Stimulated activated effector memory CD8-positive, alpha-beta T cell treated with anti-CD3 and anti-CD28 coated beads, Interleukin-12 subunit alpha, Interleukin-12 subunit beta, amount 100 ng/mL, for 72 hours (primary cell): Measurements from ENCODE around the gene ELOVL6.
"Not testable (repeated sequence)": the region's sequence is repeated elsewhere in the genome, so short reads cannot be mapped to it uniquely, and the experiment has no call there.

Experiments
- ATAC-seq: fragments of 150-1000 bp; cut with Tn5 transposase; 2 replicates; pipeline ENCODE4 v1.10.0; 2021
- DNase-seq, 2 donors: peaks; one replicate each; pipeline ENCODE4 v3.0.0; 2021 to 2022; ENCODE audit warnings: low spot score in 2 of 2
- H3K27ac Mint-ChIP-seq: one replicate; pipeline ENCODE4 v1.8.0; 2022; ENCODE audit warnings: mild to moderate bottlenecking, mixed read lengths
- H3K36me3 Mint-ChIP-seq: one replicate; pipeline ENCODE4 v1.8.0; 2022; ENCODE audit warnings: mild to moderate bottlenecking, mixed read lengths
- H3K4me1 Mint-ChIP-seq: one replicate; pipeline ENCODE4 v1.8.0; 2022; ENCODE audit warnings: mixed read lengths
- H3K4me3 Mint-ChIP-seq: one replicate; pipeline ENCODE4 v1.8.0; 2022; ENCODE audit warnings: mild to moderate bottlenecking, mixed read lengths
- H3K9me3 Mint-ChIP-seq: one replicate; pipeline ENCODE4 v1.8.0; 2022; ENCODE audit warnings: mixed read lengths

ELOVL6 gene

DNA sequence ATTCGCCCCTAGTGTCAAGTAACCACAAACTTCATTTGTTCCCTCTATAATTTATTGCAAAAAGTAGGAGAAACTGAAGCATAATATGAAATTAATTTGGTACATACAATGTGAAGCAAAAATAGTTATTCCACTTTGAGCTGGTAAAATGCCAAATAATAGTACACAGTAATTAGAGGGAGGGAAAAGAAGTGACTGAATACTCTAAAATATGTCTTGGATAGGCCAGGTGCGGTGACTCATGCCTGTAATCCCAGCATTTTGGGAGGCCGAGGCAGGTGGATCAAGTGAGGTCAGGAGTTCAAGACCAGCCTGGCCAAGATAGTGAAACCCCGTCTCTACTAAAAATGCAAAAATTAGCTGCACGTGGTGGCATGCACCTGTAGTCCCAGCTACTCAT, 41.2 kb downstream of the ELOVL6 start:
- not testable (repeated sequence) for H3K9me3 Mint-ChIP-seq, H3K4me3 Mint-ChIP-seq, H3K27ac Mint-ChIP-seq, DNase-seq, ATAC-seq, H3K4me1 Mint-ChIP-seq
- peaks cover 12% of the 10 kb centered on the region for H3K36me3 Mint-ChIP-seq

DNA sequence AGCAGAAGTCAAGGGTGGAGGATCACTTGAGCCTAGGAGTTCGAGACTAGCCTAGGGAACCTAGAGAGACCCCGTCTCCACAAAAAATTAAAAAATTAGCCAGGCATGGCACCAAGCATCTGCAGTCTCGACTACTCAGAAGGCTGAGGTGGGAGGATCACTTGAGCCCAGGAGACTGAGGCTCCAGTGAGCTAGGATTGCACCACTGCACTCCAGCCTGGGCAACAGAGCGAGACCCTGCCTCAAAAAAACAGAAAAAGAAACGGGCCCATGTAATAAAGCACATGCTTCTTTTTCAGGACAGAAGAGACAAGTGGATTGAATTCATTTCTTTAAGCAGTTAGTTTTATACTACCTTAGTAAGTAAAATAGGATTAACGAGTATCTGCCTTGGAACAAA, 42.0 kb downstream of the ELOVL6 start:
- no peak for ATAC-seq
- H3K36me3 Mint-ChIP-seq = peaks cover 12% of the 10 kb centered on the region
- H3K4me3 Mint-ChIP-seq = no peak overlapping the region
- DNase-seq = no peak
- no peak overlapping the region for H3K27ac Mint-ChIP-seq
- H3K4me1 Mint-ChIP-seq = peaks cover 5% of the 10 kb centered on the region
- H3K9me3 Mint-ChIP-seq = no peaks in the 10 kb centered on the region

GRCh38 chr4:110155654-110156053, 42.8 kb downstream of the ELOVL6 start:
- no peak overlapping the region for H3K27ac Mint-ChIP-seq

DNA sequence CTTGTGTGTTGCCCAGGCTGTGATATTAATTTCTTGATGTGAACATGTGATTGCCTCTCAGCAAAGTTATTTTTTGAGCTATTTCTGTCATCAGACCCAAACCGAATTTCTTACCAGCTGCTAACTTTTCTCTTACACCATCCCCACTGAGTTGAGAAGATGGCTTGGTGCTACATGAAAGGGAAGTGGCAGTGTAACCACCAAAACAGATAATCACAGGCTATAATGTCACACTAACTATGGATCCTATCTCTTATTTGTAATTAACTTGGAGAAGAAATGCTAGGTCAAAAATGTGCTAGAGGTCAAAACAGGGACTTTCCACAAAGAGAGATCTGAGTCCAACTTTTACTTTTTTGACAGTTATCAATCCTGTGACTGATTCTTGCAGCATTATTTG, 43.8 kb downstream of the ELOVL6 start:
- H3K4me1 Mint-ChIP-seq = peaks cover 5% of the 10 kb centered on the region
- DNase-seq (no peak), ATAC-seq (no peak)
- no peaks in the 10 kb centered on the region for H3K9me3 Mint-ChIP-seq
- H3K4me3 Mint-ChIP-seq = no peak overlapping the region
- no peak overlapping the region for H3K27ac Mint-ChIP-seq
- peaks cover 11% of the 10 kb centered on the region for H3K36me3 Mint-ChIP-seq

More at GRCh38 chr4:110155654-110156053, 42.8 kb downstream of the ELOVL6 start:
- no peaks in the 10 kb centered on the region for H3K9me3 Mint-ChIP-seq
- ATAC-seq = no peak
- DNase-seq = no peak
- H3K4me1 Mint-ChIP-seq = peaks cover 5% of the 10 kb centered on the region
- peaks cover 12% of the 10 kb centered on the region for H3K36me3 Mint-ChIP-seq
- no peak overlapping the region for H3K4me3 Mint-ChIP-seq

DNA sequence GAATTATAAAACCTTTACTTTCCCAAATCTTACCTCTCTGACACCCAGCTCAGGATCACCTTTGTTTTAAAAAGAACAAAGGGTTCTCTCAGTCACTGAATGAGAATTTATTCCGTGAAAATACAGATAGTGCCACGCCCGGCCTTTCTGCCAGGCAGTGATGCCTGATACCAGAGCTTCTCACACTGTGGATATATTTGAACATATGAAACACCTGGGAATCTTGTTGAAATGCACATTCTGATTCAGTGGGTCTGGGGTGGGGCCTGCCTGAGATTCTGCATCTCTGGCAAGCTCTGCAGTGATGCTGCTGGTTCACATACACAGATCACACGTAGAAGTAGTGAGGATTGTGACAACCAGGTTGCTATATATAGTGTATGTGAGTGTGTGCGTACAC, 46.0 kb downstream of the ELOVL6 start:
- Mint-ChIP-seq H3K9me3 (no peaks in the 10 kb centered on the region), H3K36me3 (peaks cover 7% of the 10 kb centered on the region), H3K4me1 (peaks cover 5% of the 10 kb centered on the region), H3K27ac (no peak overlapping the region), H3K4me3 (no peak overlapping the region)
- ATAC-seq (no peak), DNase-seq (no peak)

DNA sequence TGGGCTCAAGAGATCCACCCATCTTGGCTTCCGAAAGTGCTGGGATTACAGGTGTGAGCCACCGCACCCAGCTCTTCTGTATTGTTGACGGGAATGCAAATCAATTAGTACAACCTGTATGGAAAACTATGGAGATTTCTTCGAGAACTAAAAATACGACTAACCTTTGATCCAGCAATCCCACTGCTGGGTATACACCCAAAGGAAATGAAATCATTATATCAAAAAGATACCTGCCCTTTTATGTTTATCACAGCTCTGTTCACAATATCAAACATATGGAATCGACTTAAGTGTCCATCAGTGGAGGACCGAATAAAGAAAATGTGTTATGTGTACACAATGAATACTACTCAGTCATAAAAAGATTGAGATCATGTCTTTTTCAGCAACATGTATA, 49.3 kb downstream of the ELOVL6 start:
- DNase-seq = no peak
- no peak for ATAC-seq
- Mint-ChIP-seq H3K4me3 (no peak overlapping the region), H3K4me1 (no peaks in the 10 kb centered on the region), H3K27ac (no peak overlapping the region), H3K36me3 (peaks cover 7% of the 10 kb centered on the region), H3K9me3 (no peaks in the 10 kb centered on the region)

GRCh38 chr4:110142461-110142860, 56.0 kb downstream of the ELOVL6 start:
- Mint-ChIP-seq H3K9me3 (no peaks in the 10 kb centered on the region), H3K4me1 (no peaks in the 10 kb centered on the region), H3K36me3 (peaks cover 11% of the 10 kb centered on the region), H3K4me3 (no peak overlapping the region), H3K27ac (no peak overlapping the region)
- DNase-seq (no peak), ATAC-seq (no peak)

- H3K4me3 Mint-ChIP-seq = no peak overlapping the region
- ATAC-seq (no peak), DNase-seq (no peak)
- H3K9me3 Mint-ChIP-seq = no peaks in the 10 kb centered on the region
- no peaks in the 10 kb centered on the region for H3K4me1 Mint-ChIP-seq
- H3K27ac Mint-ChIP-seq = no peak overlapping the region
- H3K36me3 Mint-ChIP-seq = peaks cover 11% of the 10 kb centered on the region
Measured at GRCh38 chr4:110139815-110140214, 58.6 kb downstream of the ELOVL6 start.

GRCh38 chr4:110139111-110139510, 59.3 kb downstream of the ELOVL6 start:
- Mint-ChIP-seq H3K9me3 (no peaks in the 10 kb centered on the region), H3K4me1 (peaks cover 6% of the 10 kb centered on the region), H3K36me3 (peaks cover 11% of the 10 kb centered on the region), H3K27ac (no peak overlapping the region), H3K4me3 (no peak overlapping the region)
- no peak for DNase-seq
- ATAC-seq = no peak

DNA sequence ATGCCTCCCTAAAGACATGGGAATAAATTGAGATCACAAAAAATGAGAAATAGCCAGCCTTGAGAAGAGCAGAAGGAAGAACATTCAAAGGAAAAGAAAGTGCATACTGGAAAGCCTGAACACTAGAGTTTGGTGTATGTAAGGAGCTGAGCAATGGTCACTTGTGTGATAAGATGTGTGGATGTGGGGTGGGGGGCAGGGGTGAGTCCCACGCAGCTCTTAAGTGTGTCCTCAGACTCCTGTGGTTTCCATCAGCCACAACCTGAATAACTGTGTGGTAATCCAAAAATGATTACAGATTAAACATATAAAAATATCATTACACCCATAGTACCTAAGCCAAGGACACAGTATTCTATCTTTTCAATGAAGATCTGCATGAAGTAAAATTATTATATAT, 59.9 kb downstream of the ELOVL6 start:
- Mint-ChIP-seq H3K36me3 (peaks cover 11% of the 10 kb centered on the region), H3K27ac (no peak overlapping the region), H3K4me3 (no peak overlapping the region), H3K9me3 (no peaks in the 10 kb centered on the region), H3K4me1 (peaks cover 6% of the 10 kb centered on the region)
- ATAC-seq = no peak
- DNase-seq = no peak

DNA sequence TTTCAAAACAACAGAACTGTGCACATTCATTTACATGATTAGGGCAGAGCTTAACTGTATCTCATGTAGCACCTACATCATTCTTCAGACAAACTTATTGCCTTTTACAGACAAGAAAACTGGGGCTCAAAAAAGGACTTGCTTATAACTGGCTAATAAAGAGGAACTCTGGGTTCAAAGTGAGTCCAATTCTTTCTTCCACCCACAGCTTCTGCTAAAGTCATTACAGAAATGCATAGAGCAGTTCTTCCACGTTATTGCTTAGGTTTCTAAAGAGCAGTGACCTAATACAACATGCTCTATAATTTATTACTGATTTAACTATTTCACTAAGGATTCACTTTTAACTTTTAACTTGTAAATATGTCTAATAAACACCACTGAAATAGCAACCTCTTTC, 60.6 kb downstream of the ELOVL6 start:
- H3K27ac Mint-ChIP-seq = no peak overlapping the region
- DNase-seq = no peak

DNA sequence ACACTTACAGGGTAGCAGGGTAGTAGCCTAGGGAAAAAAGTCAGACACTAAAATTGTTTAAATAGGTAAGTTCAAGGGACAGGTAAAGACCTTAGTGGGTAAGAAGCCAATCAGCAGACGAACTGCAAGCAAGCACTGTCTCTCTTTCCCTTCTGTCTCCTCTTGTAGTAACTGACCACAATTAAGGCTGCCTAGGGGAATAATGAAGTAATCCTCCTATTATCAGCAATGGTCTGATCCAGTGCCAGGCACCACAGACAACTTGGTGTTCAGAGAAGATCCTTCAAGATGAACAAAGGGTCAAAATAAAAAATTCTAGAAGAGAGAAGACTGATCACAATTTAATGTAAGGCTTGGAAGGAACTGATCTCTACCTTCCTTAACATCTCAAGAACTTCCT, 62.9 kb downstream of the ELOVL6 start:
- ATAC-seq (no peak), DNase-seq (no peak)
- Mint-ChIP-seq H3K9me3 (no peaks in the 10 kb centered on the region), H3K4me1 (peaks cover 21% of the 10 kb centered on the region), H3K4me3 (no peak overlapping the region), H3K36me3 (no peaks in the 10 kb centered on the region), H3K27ac (no peak overlapping the region)

More for the DNA sequence above, 60.6 kb downstream of the ELOVL6 start:
- H3K36me3 Mint-ChIP-seq = peaks cover 9% of the 10 kb centered on the region
- ATAC-seq = no peak
- no peaks in the 10 kb centered on the region for H3K9me3 Mint-ChIP-seq
- H3K4me1 Mint-ChIP-seq = peaks cover 13% of the 10 kb centered on the region
- no peak overlapping the region for H3K4me3 Mint-ChIP-seq

DNA sequence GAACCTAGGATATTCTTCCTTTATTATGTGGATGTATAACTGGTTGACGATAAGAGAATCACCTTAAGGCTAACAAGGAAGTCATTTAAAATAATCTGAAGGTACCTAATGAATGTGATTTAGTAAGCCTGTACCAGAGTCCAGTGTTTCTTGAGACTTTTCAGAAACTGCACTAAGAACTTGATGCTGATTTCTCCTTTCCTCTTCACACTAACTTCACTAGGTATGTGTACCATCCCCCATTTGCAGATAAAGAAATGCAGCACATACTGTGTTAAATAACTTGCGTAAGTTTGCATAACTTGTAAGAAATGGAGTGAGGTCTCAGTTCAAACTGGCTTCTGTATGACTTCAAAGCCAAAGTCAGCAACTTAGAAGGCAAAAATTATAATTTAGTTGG, 63.3 kb downstream of the ELOVL6 start:
- DNase-seq (no peak), ATAC-seq (no peak)
- Mint-ChIP-seq H3K36me3 (no peaks in the 10 kb centered on the region), H3K27ac (no peak overlapping the region), H3K9me3 (no peaks in the 10 kb centered on the region), H3K4me3 (no peak overlapping the region), H3K4me1 (peaks cover 21% of the 10 kb centered on the region)

- Mint-ChIP-seq H3K4me3 (no peak overlapping the region), H3K9me3 (no peaks in the 10 kb centered on the region), H3K27ac (no peak overlapping the region), H3K36me3 (no peaks in the 10 kb centered on the region), H3K4me1 (peaks cover 21% of the 10 kb centered on the region)
- ATAC-seq = no peak
- DNase-seq = no peak
Measured at GRCh38 chr4:110134269-110134869, 64.0 kb downstream of the ELOVL6 start.

- no peaks in the 10 kb centered on the region for H3K36me3 Mint-ChIP-seq
- no peak overlapping the region for H3K27ac Mint-ChIP-seq
- H3K4me3 Mint-ChIP-seq = no peak overlapping the region
- ATAC-seq (no peak), DNase-seq (no peak)
- H3K4me1 Mint-ChIP-seq = peaks cover 21% of the 10 kb centered on the region
- H3K9me3 Mint-ChIP-seq = no peaks in the 10 kb centered on the region
Measured at GRCh38 chr4:110132816-110133719, 65.3 kb downstream of the ELOVL6 start.

- Mint-ChIP-seq H3K9me3 (no peaks in the 10 kb centered on the region), H3K4me3 (no peak overlapping the region), H3K36me3 (peaks cover under 1% of the 10 kb centered on the region), H3K4me1 (peaks cover 21% of the 10 kb centered on the region), H3K27ac (peak overlapping the region; percentile 22)
- no peak for DNase-seq
- ATAC-seq = no peak
Measured at GRCh38 chr4:110131916-110132315, 66.5 kb downstream of the ELOVL6 start.
